PC-3 (cell line): ENCODE measurements around the gene VIPR2. TPM values are rescaled to one million over a fixed set of nuclear protein-coding genes. Genes with fewer than 3 reads are reported as not detected.

Experiments used
- ATAC-seq: fragments of 200-7000 bp; cut with Tn5 transposase; 2 replicates; pipeline ENCODE4 v1.9.1; 2020; ENCODE audit warnings: mild to moderate bottlenecking, moderate library complexity
- BruUV-seq: library from RNA; stranded (reverse); fragments of 400-500 nt; replicated peaks from 2 replicates; lab custom pipeline; 2021; lab: Mats Ljungman, UMichigan
- CTCF ChIA-PET: fragments of 300-600 bp; sonication (Branson Sonifier 250); formaldehyde crosslinking; loops from one replicate; lab custom pipeline; 2022; ENCODE audit warnings: antibody characterized with exemption; lab: Charles Lee
- POLR2A ChIA-PET: fragments of 300-600 bp; sonication (Branson Sonifier 250); formaldehyde crosslinking; loops from one replicate; lab custom pipeline; 2022; ENCODE audit warnings: antibody characterized with exemption; ENCODE audit not compliant: unreplicated experiment; lab: Charles Lee
- DNase-seq: peaks from one replicate; pipeline ENCODE4 v3.0.0-alpha.2; 2015
- H2AFZ ChIP-seq: fragments of 300-600 bp; sonication (generic); 2 replicates; pipeline ENCODE4 v1.6.0; 2016; ENCODE audit warnings: antibody characterized with exemption, low read length
- H3F3A ChIP-seq: fragments of 300-600 bp; sonication (generic); one replicate; pipeline ENCODE4 v1.6.0; 2017; ENCODE audit warnings: antibody characterized with exemption, low read length, control low read depth, mild to moderate bottlenecking; ENCODE audit not compliant: unreplicated experiment
- H3K27ac ChIP-seq: fragments of 300-600 bp; sonication (generic); 2 replicates; pipeline ENCODE4 v1.5.1; 2016; ENCODE audit warnings: mild to moderate bottlenecking, low read length
- H3K27me3 ChIP-seq: fragments of 300-600 bp; sonication (generic); 2 replicates; pipeline ENCODE4 v1.6.1; 2016; ENCODE audit warnings: low read length, mixed read lengths
- H3K36me3 ChIP-seq: fragments of 300-600 bp; sonication (generic); 2 replicates; pipeline ENCODE4 v1.6.1; 2016; ENCODE audit warnings: low read depth, mixed run types, low read length, mixed read lengths
- H3K4me1 ChIP-seq: fragments of 300-600 bp; sonication (generic); 2 replicates; pipeline ENCODE4 v1.5.1; 2016; ENCODE audit warnings: low read length; ENCODE audit not compliant: insufficient read depth
- H3K4me2 ChIP-seq: fragments of 300-600 bp; sonication (generic); 2 replicates; pipeline ENCODE4 v1.6.0; 2016; ENCODE audit warnings: low read length
- H3K4me3 ChIP-seq: fragments of 300-600 bp; sonication (generic); 2 replicates; pipeline ENCODE4 v1.5.1; 2016; ENCODE audit warnings: mild to moderate bottlenecking, low read length, mixed read lengths
- H3K79me2 ChIP-seq: fragments of 300-600 bp; sonication (generic); 2 replicates; pipeline ENCODE4 v1.6.1; 2017; ENCODE audit warnings: low read length, mixed read lengths
- H3K9ac ChIP-seq: fragments of 300-600 bp; sonication (generic); 2 replicates; pipeline ENCODE4 v1.6.0; 2016; ENCODE audit warnings: mild to moderate bottlenecking, low read length
- H3K9me2 ChIP-seq: fragments of 300-600 bp; sonication (generic); replicated peaks from 2 replicates; pipeline ENCODE4 v1.6.1; 2016; ENCODE audit warnings: mixed run types, low read length, mixed read lengths
- H3K9me3 ChIP-seq: fragments of 300-600 bp; sonication (generic); 2 replicates; pipeline ENCODE4 v1.6.1; 2016; ENCODE audit warnings: low read length, mixed read lengths
- H4K20me1 ChIP-seq: fragments of 300-600 bp; sonication (generic); 2 replicates; pipeline ENCODE4 v1.6.1; 2016; ENCODE audit warnings: low read length, mixed read lengths
- CTCF ChIP-seq: fragments of 300-600 bp; sonication (generic); conservative IDR thresholded peaks from 2 replicates; pipeline ENCODE4 v1.5.1; 2017; ENCODE audit warnings: antibody characterized with exemption, low read depth, mild to moderate bottlenecking, low read length
- EZH2 ChIP-seq: fragments of 300-600 bp; sonication (generic); IDR thresholded peaks from one replicate; pipeline ENCODE4 v1.6.1; 2017; ENCODE audit warnings: antibody characterized with exemption, mild to moderate bottlenecking, low read length; ENCODE audit not compliant: unreplicated experiment
- EZH2phosphoT487 ChIP-seq: fragments of 300-600 bp; sonication (generic); IDR thresholded peaks from 2 replicates; pipeline ENCODE4 v1.6.1; 2018; ENCODE audit warnings: mild to moderate bottlenecking, antibody characterized with exemption, low read length, borderline replicate concordance
- intact Hi-C: fragments of 100-400 bp; cut with micrococcal nuclease; formaldehyde crosslinking; loops from 2 replicates; pipeline ENCODE4 v1.9.0; 2023
- total RNA-seq: library from RNA; depleted of rRNA; stranded (reverse); fragments of >200 nt; gene quantifications from 2 replicates; pipeline ENCODE4 v1.2.3, GENCODE V29; 2014

Gene VIPR2
- total RNA-seq, 1 experiment from 2014 or later: not detected

GRCh38 chr7:159078911-159079270, 65.8 kb downstream of the VIPR2 start:
- ATAC-seq (no peak), DNase-seq (no peak)
- Histone ChIP-seq H3K9ac (no peak overlapping the region), H3K9me2 (no peaks in the 10 kb centered on the region), H3K4me3 (no peak overlapping the region), H3K36me3 (no peaks in the 10 kb centered on the region), H3K4me2 (no peak overlapping the region), H2AFZ (no peak overlapping the region), H3K27ac (no peak overlapping the region), H3K27me3 (peaks cover 32% of the 10 kb centered on the region), H3K9me3 (no peaks in the 10 kb centered on the region), H3K4me1 (no peaks in the 10 kb centered on the region), H3F3A (no peaks in the 10 kb centered on the region), H4K20me1 (no peaks in the 10 kb centered on the region), H3K79me2 (no peaks in the 10 kb centered on the region)
- POLR2A ChIA-PET: no interaction called here
- intact Hi-C loops: no loop called here
- no TSS peak for BruUV-seq
- no peak for TF ChIP-seq CTCF
- no peak for TF ChIP-seq EZH2
- TF ChIP-seq EZH2phosphoT487: no peak
- CTCF ChIA-PET: no interaction called here

GRCh38 chr7:159078193-159078910, 66.3 kb downstream of the VIPR2 start:
- no peaks in the 10 kb centered on the region for H3F3A ChIP-seq
- ChIA-PET POLR2A (no interaction called here), CTCF (no interaction called here)
- no peak overlapping the region for H3K9ac ChIP-seq
- no peak overlapping the region for H2AFZ ChIP-seq
- intact Hi-C loops: no loop called here
- H4K20me1 ChIP-seq: no peaks in the 10 kb centered on the region
- no peaks in the 10 kb centered on the region for H3K9me2 ChIP-seq
- H3K36me3 ChIP-seq: no peaks in the 10 kb centered on the region
- no peaks in the 10 kb centered on the region for H3K9me3 ChIP-seq
- no TSS peak for BruUV-seq
- no peaks in the 10 kb centered on the region for H3K79me2 ChIP-seq
- H3K27ac ChIP-seq: no peak overlapping the region
- no peak for TF ChIP-seq CTCF
- TF ChIP-seq EZH2phosphoT487: no peak
- TF ChIP-seq EZH2: no peak
- ATAC-seq (no peak), DNase-seq (no peak)
- H3K27me3 ChIP-seq: peaks cover 32% of the 10 kb centered on the region
- H3K4me1 ChIP-seq: no peaks in the 10 kb centered on the region
- no peak overlapping the region for H3K4me2 ChIP-seq
- no peak overlapping the region for H3K4me3 ChIP-seq

- peaks cover 32% of the 10 kb centered on the region for H3K27me3 ChIP-seq
- H3K4me1 ChIP-seq: no peaks in the 10 kb centered on the region
- no peaks in the 10 kb centered on the region for H3K79me2 ChIP-seq
- no peak overlapping the region for H3K4me2 ChIP-seq
- no peak overlapping the region for H3K9ac ChIP-seq
- DNase-seq (no peak), ATAC-seq (no peak)
- no peaks in the 10 kb centered on the region for H3F3A ChIP-seq
- POLR2A ChIA-PET: no interaction called here
- H3K9me3 ChIP-seq: no peaks in the 10 kb centered on the region
- H3K27ac ChIP-seq: no peak overlapping the region
- TF ChIP-seq CTCF: no peak
- no peak for TF ChIP-seq EZH2
- TF ChIP-seq EZH2phosphoT487: no peak
- no peak overlapping the region for H2AFZ ChIP-seq
- intact Hi-C loops: no loop called here
- H3K36me3 ChIP-seq: no peaks in the 10 kb centered on the region
- no peaks in the 10 kb centered on the region for H4K20me1 ChIP-seq
- H3K9me2 ChIP-seq: no peaks in the 10 kb centered on the region
- CTCF ChIA-PET: no interaction called here
- no TSS peak for BruUV-seq
- H3K4me3 ChIP-seq: no peak overlapping the region
Measured at GRCh38 chr7:159076333-159076732, 68.3 kb downstream of the VIPR2 start.
